Karpas-422 (cell line): ENCODE results near the gene EIF4G2. TPM values are rescaled to one million over a fixed set of nuclear protein-coding genes. Genes with fewer than 3 reads are reported as not detected.

Experiments used
- DNase-seq: peaks from one replicate; pipeline ENCODE4 v3.0.0-alpha.2; 2015
- H2AFZ ChIP-seq: fragments of 200-600 bp; sonication (generic); 2 replicates; pipeline ENCODE4 v1.6.1; 2014; ENCODE audit warnings: antibody characterized with exemption, low read length, mixed read lengths
- H3K27ac ChIP-seq: fragments of 200-600 bp; sonication (generic); 2 replicates; pipeline ENCODE4 v1.5.1; 2014; ENCODE audit warnings: mild to moderate bottlenecking, low read length, moderate library complexity
- H3K27me3 ChIP-seq: fragments of 200-600 bp; sonication (generic); 2 replicates; pipeline ENCODE4 v1.6.1; 2014; ENCODE audit warnings: low read length, mixed read lengths
- H3K36me3 ChIP-seq: fragments of 200-600 bp; sonication (generic); 2 replicates; pipeline ENCODE4 v1.6.1; 2014; ENCODE audit warnings: low read length, mixed read lengths; ENCODE audit not compliant: insufficient read depth
- H3K4me1 ChIP-seq: fragments of 200-600 bp; sonication (generic); 2 replicates; pipeline ENCODE4 v1.6.1; 2014; ENCODE audit warnings: mild to moderate bottlenecking, low read length, mixed read lengths
- H3K4me2 ChIP-seq: fragments of 200-600 bp; sonication (generic); 2 replicates; pipeline ENCODE4 v1.6.1; 2014; ENCODE audit warnings: low read length, low read depth, mild to moderate bottlenecking; ENCODE audit not compliant: poor library complexity, severe bottlenecking
- H3K4me3 ChIP-seq: fragments of 200-600 bp; sonication (generic); 2 replicates; pipeline ENCODE4 v1.5.1; 2014; ENCODE audit warnings: mild to moderate bottlenecking, antibody characterized with exemption, low read length, mixed read lengths
- H3K79me2 ChIP-seq: fragments of 200-600 bp; sonication (generic); 2 replicates; pipeline ENCODE4 v1.6.1; 2014; ENCODE audit warnings: mild to moderate bottlenecking, low read length, mixed read lengths
- H3K9ac ChIP-seq: fragments of 200-600 bp; sonication (generic); 2 replicates; pipeline ENCODE4 v1.6.0; 2014; ENCODE audit warnings: low read length
- H3K9me2 ChIP-seq: fragments of 200-600 bp; sonication (generic), shearing (Covaris generic); replicated peaks from 2 replicates; pipeline ENCODE4 v1.6.0; 2014; ENCODE audit warnings: mild to moderate bottlenecking, low read length, moderate library complexity; ENCODE audit not compliant: insufficient read depth
- H3K9me3 ChIP-seq: fragments of 300-700, 200-600 bp; sonication (generic); 2 replicates; pipeline ENCODE4 v1.6.1; 2014; ENCODE audit warnings: low read length, mixed read lengths
- H4K20me1 ChIP-seq: fragments of 200-600 bp; sonication (generic); 2 replicates; pipeline ENCODE4 v1.6.1; 2014; ENCODE audit warnings: mild to moderate bottlenecking, antibody characterized with exemption, low read length, low read depth; ENCODE audit not compliant: insufficient read depth
- total RNA-seq: library from RNA; depleted of rRNA; stranded (reverse); fragments of >200 nt; shearing (Covaris generic); gene quantifications from 2 replicates; pipeline ENCODE4 v1.2.3, GENCODE V29; 2014; ENCODE audit warnings: low replicate concordance

EIF4G2 gene
- total RNA-seq, 1 experiment from 2014 or later: 548 TPM

- Histone ChIP-seq H3K27ac (no peak overlapping the region), H3K36me3 (peaks cover 26% of the 10 kb centered on the region), H3K9ac (no peak overlapping the region), H3K4me1 (no peaks in the 10 kb centered on the region), H3K79me2 (no peaks in the 10 kb centered on the region), H2AFZ (no peak overlapping the region), H3K9me3 (no peaks in the 10 kb centered on the region), H4K20me1 (no peaks in the 10 kb centered on the region), H3K27me3 (no peaks in the 10 kb centered on the region), H3K4me2 (no peak overlapping the region), H3K9me2 (no peaks in the 10 kb centered on the region), H3K4me3 (no peak overlapping the region)
- no peak for DNase-seq
Observed at GRCh38 chr11:10777393-10777793, 31.3 kb downstream of the EIF4G2 start.

DNA sequence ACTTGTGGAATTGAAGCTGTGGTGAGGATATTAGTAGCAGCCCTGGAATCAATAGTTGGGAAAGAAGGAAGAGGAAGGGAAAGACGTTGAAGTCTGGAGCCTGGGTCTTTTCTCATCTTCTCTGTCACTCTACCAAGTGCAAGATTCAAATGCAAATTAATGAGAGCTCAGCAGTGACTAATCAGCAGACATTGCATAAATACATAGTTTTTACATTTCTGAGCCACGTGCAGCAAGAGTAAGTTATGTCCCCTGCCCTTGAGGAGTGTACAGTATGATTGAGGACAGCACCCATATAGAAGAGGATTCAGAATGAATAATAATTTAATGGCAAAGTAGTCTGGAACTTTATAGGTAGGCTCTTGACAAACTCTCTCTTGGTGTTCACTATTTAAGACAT is 33.9 kb downstream of the EIF4G2 start:
- peaks cover 43% of the 10 kb centered on the region for H3K36me3 ChIP-seq
- H3K9ac ChIP-seq: no peak overlapping the region
- H2AFZ ChIP-seq: no peak overlapping the region
- no peaks in the 10 kb centered on the region for H3K79me2 ChIP-seq
- no peak overlapping the region for H3K4me2 ChIP-seq
- no peak for DNase-seq
- H3K4me1 ChIP-seq: no peaks in the 10 kb centered on the region
- H3K27ac ChIP-seq: no peak overlapping the region
- H3K4me3 ChIP-seq: no peak overlapping the region
- H3K9me3 ChIP-seq: no peaks in the 10 kb centered on the region
- H3K9me2 ChIP-seq: no peaks in the 10 kb centered on the region
- no peaks in the 10 kb centered on the region for H4K20me1 ChIP-seq
- H3K27me3 ChIP-seq: no peaks in the 10 kb centered on the region

- no peaks in the 10 kb centered on the region for H3K9me2 ChIP-seq
- H3K9ac ChIP-seq: no peak overlapping the region
- no peak for DNase-seq
- no peaks in the 10 kb centered on the region for H3K79me2 ChIP-seq
- no peaks in the 10 kb centered on the region for H3K27me3 ChIP-seq
- H3K4me2 ChIP-seq: no peak overlapping the region
- H3K4me3 ChIP-seq: no peak overlapping the region
- H2AFZ ChIP-seq: no peak overlapping the region
- no peak overlapping the region for H3K27ac ChIP-seq
- H3K36me3 ChIP-seq: peaks cover 42% of the 10 kb centered on the region
- no peaks in the 10 kb centered on the region for H3K4me1 ChIP-seq
- H4K20me1 ChIP-seq: no peaks in the 10 kb centered on the region
- no peaks in the 10 kb centered on the region for H3K9me3 ChIP-seq
Observed at GRCh38 chr11:10771457-10771856, 37.3 kb downstream of the EIF4G2 start.

- no peaks in the 10 kb centered on the region for H3K9me2 ChIP-seq
- H4K20me1 ChIP-seq: no peaks in the 10 kb centered on the region
- H3K4me1 ChIP-seq: no peaks in the 10 kb centered on the region
- no peak overlapping the region for H3K4me3 ChIP-seq
- no peaks in the 10 kb centered on the region for H3K79me2 ChIP-seq
- H3K36me3 ChIP-seq: peaks cover 45% of the 10 kb centered on the region
- no peaks in the 10 kb centered on the region for H3K27me3 ChIP-seq
- peak; percentile 76 for DNase-seq
- no peak overlapping the region for H2AFZ ChIP-seq
- H3K9me3 ChIP-seq: no peaks in the 10 kb centered on the region
- H3K27ac ChIP-seq: no peak overlapping the region
- H3K9ac ChIP-seq: no peak overlapping the region
- no peak overlapping the region for H3K4me2 ChIP-seq
Observed at GRCh38 chr11:10770626-10771254, 38.0 kb downstream of the EIF4G2 start.

DNA sequence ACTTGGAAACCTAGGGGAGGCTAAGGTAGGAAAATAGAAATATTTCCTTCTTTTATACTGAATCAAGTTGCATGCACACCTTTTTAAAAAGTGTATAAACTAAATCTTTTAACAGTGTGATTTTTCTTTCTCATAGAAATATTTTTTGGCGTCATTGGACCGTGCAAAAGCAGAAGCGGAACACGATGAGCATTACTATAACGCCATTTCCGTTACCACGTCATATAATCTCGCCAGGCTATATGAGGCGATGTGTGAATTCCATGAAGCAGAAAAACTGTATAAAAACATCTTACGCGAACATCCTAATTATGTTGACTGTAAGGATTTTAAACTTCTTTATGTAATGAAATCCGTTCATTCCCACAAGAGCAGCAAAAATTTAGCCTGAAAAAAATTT is 44.3 kb downstream of the EIF4G2 start:
- Histone ChIP-seq H3K9ac (no peak overlapping the region), H3K79me2 (0 out of 2 replicates have a peak, but pooled peaks cover 5% of the 10 kb centered on the region), H3K9me2 (no peaks in the 10 kb centered on the region), H3K9me3 (no peaks in the 10 kb centered on the region), H3K4me3 (no peak overlapping the region), H3K36me3 (peaks cover 53% of the 10 kb centered on the region), H3K4me1 (peaks cover 11% of the 10 kb centered on the region), H2AFZ (no peak overlapping the region), H3K27ac (no peak overlapping the region), H4K20me1 (no peaks in the 10 kb centered on the region; the same call in none of the 2 replicates), H3K27me3 (no peaks in the 10 kb centered on the region), H3K4me2 (no peak overlapping the region)
- DNase-seq: no peak

- Histone ChIP-seq H3K9ac (no peak overlapping the region), H3K27ac (no peak overlapping the region), H4K20me1 (no peaks in the 10 kb centered on the region; the same call in none of the 2 replicates), H3K79me2 (0 out of 2 replicates have a peak, but pooled peaks cover 5% of the 10 kb centered on the region), H3K4me2 (no peak overlapping the region), H3K4me3 (no peak overlapping the region), H3K36me3 (peaks cover 56% of the 10 kb centered on the region), H3K9me3 (no peaks in the 10 kb centered on the region), H3K4me1 (peaks cover 11% of the 10 kb centered on the region), H3K9me2 (no peaks in the 10 kb centered on the region), H2AFZ (no peak overlapping the region), H3K27me3 (no peaks in the 10 kb centered on the region)
- no peak for DNase-seq
Observed at GRCh38 chr11:10763766-10764165, 45.0 kb downstream of the EIF4G2 start.

DNA sequence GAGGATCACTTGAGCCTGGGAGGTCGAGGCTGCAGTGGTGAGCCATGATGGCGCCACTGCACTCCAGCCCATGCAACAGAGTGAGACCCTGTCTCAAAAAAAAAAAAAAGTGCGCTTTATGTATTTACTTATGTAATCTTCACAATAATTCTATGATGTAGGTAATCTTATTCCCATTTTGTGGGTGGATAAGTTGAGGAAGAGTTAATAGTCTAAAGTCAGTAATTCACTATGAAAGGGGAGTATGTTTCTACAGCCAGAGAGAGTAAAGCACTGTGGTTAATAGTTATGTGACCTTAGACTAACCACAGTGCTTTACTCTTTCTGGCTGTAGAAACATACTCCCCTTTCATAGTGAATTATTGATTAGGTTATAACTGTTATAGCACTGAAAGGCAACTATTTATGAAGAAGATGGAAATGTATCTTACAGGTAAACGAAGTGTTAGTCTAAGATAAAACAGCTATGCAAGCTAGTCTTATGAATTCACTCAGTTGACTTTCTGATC is 45.8 kb downstream of the EIF4G2 start:
- no peak overlapping the region for H3K27ac ChIP-seq
- 0 out of 2 replicates have a peak, but pooled peaks cover 5% of the 10 kb centered on the region for H3K79me2 ChIP-seq
- no peaks in the 10 kb centered on the region; the same call in none of the 2 replicates for H4K20me1 ChIP-seq
- H3K9me3 ChIP-seq: no peaks in the 10 kb centered on the region
- peaks cover 11% of the 10 kb centered on the region for H3K4me1 ChIP-seq
- no peak overlapping the region for H3K4me2 ChIP-seq
- no peaks in the 10 kb centered on the region for H3K9me2 ChIP-seq
- H3K36me3 ChIP-seq: peaks cover 56% of the 10 kb centered on the region
- H3K4me3 ChIP-seq: no peak overlapping the region
- H3K9ac ChIP-seq: no peak overlapping the region
- DNase-seq: no peak
- no peaks in the 10 kb centered on the region for H3K27me3 ChIP-seq
- H2AFZ ChIP-seq: no peak overlapping the region

DNA sequence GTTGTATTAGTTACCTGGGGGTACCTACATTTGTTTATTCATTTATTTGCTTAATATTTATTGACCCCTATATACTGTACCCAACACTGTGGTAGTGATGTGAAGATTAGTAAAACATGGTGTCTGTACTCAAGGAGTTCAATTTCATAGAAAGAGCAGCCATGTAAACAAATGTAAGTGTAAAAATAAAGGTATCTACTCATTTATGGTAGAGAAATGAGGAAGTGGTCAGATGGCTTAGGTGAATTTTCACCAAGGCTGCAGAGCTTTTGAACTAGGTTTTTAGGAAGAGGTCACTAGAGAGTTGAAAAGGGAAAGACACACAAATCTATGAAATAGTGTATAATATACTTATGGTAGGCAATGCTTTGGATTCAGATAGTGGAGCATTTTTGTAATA is 46.5 kb downstream of the EIF4G2 start:
- Histone ChIP-seq H2AFZ (no peak overlapping the region), H3K4me3 (no peak overlapping the region), H3K27me3 (no peaks in the 10 kb centered on the region), H3K79me2 (0 out of 2 replicates have a peak, but pooled peaks cover 5% of the 10 kb centered on the region), H4K20me1 (no peaks in the 10 kb centered on the region; the same call in none of the 2 replicates), H3K4me2 (no peak overlapping the region), H3K36me3 (peaks cover 55% of the 10 kb centered on the region), H3K9me3 (no peaks in the 10 kb centered on the region), H3K4me1 (peaks cover 11% of the 10 kb centered on the region), H3K27ac (no peak overlapping the region), H3K9me2 (no peaks in the 10 kb centered on the region), H3K9ac (no peak overlapping the region)
- peak; percentile 74 for DNase-seq
